ENCODE data around the gene CPNE1. TPM values are rescaled to one million over a fixed set of nuclear protein-coding genes. Genes with fewer than 3 reads are reported as not detected.

The CPNE1 gene
- total RNA-seq, 3 donors from 2014 or later (not counting 1 experiment from before 2014, with no cell fraction given), result 298 to 342 (median 334) TPM

- peaks cover 0 to 12% of the 10 kb centered on the region in 2 donors for H3K4me1 Mint-ChIP-seq
- TF ChIP-seq, protein P1, sequence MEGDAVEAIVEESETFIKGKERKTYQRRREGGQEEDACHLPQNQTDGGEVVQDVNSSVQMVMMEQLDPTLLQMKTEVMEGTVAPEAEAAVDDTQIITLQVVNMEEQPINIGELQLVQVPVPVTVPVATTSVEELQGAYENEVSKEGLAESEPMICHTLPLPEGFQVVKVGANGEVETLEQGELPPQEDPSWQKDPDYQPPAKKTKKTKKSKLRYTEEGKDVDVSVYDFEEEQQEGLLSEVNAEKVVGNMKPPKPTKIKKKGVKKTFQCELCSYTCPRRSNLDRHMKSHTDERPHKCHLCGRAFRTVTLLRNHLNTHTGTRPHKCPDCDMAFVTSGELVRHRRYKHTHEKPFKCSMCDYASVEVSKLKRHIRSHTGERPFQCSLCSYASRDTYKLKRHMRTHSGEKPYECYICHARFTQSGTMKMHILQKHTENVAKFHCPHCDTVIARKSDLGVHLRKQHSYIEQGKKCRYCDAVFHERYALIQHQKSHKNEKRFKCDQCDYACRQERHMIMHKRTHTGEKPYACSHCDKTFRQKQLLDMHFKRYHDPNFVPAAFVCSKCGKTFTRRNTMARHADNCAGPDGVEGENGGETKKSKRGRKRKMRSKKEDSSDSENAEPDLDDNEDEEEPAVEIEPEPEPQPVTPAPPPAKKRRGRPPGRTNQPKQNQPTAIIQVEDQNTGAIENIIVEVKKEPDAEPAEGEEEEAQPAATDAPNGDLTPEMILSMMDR (IDR thresholded peaks at IDR 0.05), result no peak
- Histone ChIP-seq H3K9me3 (ENCODE audit: control insufficient read depth, insufficient read depth, low read length) (no peaks in the 10 kb centered on the region), H3K4me1 (ENCODE audit: control insufficient read depth, insufficient read depth, low read length) (peaks cover 19% of the 10 kb centered on the region), H3K27me3 (ENCODE audit: control insufficient read depth, insufficient read depth, low read length) (peaks cover 20% of the 10 kb centered on the region), H3K4me3 (ENCODE audit: low read length) (no peak overlapping the region), H3K36me3 (ENCODE audit: control insufficient read depth, insufficient read depth, low read length) (no peaks in the 10 kb centered on the region), H3K27ac (ENCODE audit: low read length) (no peak overlapping the region)
- intact Hi-C loops (cut with micrococcal nuclease), result no loop called here
- peak overlapping the region; percentile 2 for H3K4me3 Mint-ChIP-seq
- no peaks in the 10 kb centered on the region for H3K36me3 Mint-ChIP-seq
- no peaks in the 10 kb centered on the region for H3K9me3 Mint-ChIP-seq
- H3K27me3 Mint-ChIP-seq (ENCODE audit: low read depth in 2 of 2), result peaks cover 24 to 37% of the 10 kb centered on the region in 2 donors
- WGBS (ENCODE audit: insufficient coverage), result 84% methylated on average over 7 of the region's 7 CpGs
- DNase-seq (no peak), ATAC-seq (no peak)
- H3K27ac Mint-ChIP-seq, result no peak overlapping the region
These were observed 66.2 kb downstream of the CPNE1 start for GRCh38 chr20:35598476-35598875.

- Histone ChIP-seq H3K4me3 (ENCODE audit: low read length) (no peak overlapping the region), H3K36me3 (ENCODE audit: control insufficient read depth, insufficient read depth, low read length) (no peaks in the 10 kb centered on the region), H3K27ac (ENCODE audit: low read length) (no peak overlapping the region), H3K9me3 (ENCODE audit: control insufficient read depth, insufficient read depth, low read length) (no peaks in the 10 kb centered on the region), H3K4me1 (ENCODE audit: control insufficient read depth, insufficient read depth, low read length) (peaks cover 18% of the 10 kb centered on the region), H3K27me3 (ENCODE audit: control insufficient read depth, insufficient read depth, low read length) (peaks cover 20% of the 10 kb centered on the region)
- peaks cover 0 to 12% of the 10 kb centered on the region in 2 donors for H3K4me1 Mint-ChIP-seq
- WGBS (ENCODE audit: insufficient coverage), result 100% methylated on average over 1 of the region's 2 CpGs
- peaks cover 24 to 31% of the 10 kb centered on the region in 2 donors for H3K27me3 Mint-ChIP-seq (ENCODE audit: low read depth in 2 of 2)
- intact Hi-C loops (cut with micrococcal nuclease), result no loop called here
- ATAC-seq (no peak), DNase-seq (no peak)
- no peak overlapping the region for H3K4me3 Mint-ChIP-seq
- TF ChIP-seq, protein P1 (IDR thresholded peaks at IDR 0.05), result no peak
- H3K9me3 Mint-ChIP-seq, result no peaks in the 10 kb centered on the region
- no peak overlapping the region for H3K27ac Mint-ChIP-seq
- no peaks in the 10 kb centered on the region for H3K36me3 Mint-ChIP-seq
These were observed 67.5 kb downstream of the CPNE1 start for GRCh38 chr20:35597186-35597585.

DNA sequence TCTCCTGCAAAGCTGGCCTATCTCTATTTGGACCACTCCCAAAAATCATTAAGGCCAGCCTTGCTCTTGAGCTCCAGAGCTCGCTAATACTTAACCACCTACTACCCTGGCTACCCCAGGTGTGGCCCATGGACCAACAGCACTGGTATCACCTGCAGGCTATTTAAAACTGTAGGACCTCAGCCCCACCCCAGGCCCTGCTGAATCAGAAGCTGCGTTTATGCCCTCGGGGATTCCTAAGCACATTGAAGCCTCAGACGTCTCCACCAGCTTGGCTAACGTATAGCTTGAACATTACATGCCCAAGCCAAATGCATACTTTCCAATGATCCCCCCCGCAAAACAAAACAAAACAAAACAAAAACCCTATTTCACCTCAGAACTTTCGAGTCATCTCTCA, 68.8 kb downstream of the CPNE1 start:
- Mint-ChIP-seq H3K36me3 (no peaks in the 10 kb centered on the region), H3K4me3 (no peak overlapping the region), H3K4me1 (peaks cover 0 to 5% of the 10 kb centered on the region in 2 donors), H3K9me3 (no peaks in the 10 kb centered on the region), H3K27me3 (ENCODE audit: low read depth in 2 of 2) (peaks cover 24 to 26% of the 10 kb centered on the region in 2 donors), H3K27ac (no peak overlapping the region)
- TF ChIP-seq, protein P1 (IDR thresholded peaks at IDR 0.05), result no peak
- H3K4me1 ChIP-seq (ENCODE audit: control insufficient read depth, insufficient read depth, low read length), result peaks cover 6% of the 10 kb centered on the region
- no peak for ATAC-seq
- DNase-seq, result no peak
- H3K4me3 ChIP-seq (ENCODE audit: low read length), result no peak overlapping the region
- WGBS (ENCODE audit: insufficient coverage), result 83% methylated on average over 7 of the region's 7 CpGs
- intact Hi-C loops (cut with micrococcal nuclease), result no loop called here
- H3K27me3 ChIP-seq (ENCODE audit: control insufficient read depth, insufficient read depth, low read length), result peaks cover 13% of the 10 kb centered on the region
- H3K9me3 ChIP-seq (ENCODE audit: control insufficient read depth, insufficient read depth, low read length), result no peaks in the 10 kb centered on the region
- no peak overlapping the region for H3K27ac ChIP-seq (ENCODE audit: low read length)
- no peaks in the 10 kb centered on the region for H3K36me3 ChIP-seq (ENCODE audit: control insufficient read depth, insufficient read depth, low read length)

DNA sequence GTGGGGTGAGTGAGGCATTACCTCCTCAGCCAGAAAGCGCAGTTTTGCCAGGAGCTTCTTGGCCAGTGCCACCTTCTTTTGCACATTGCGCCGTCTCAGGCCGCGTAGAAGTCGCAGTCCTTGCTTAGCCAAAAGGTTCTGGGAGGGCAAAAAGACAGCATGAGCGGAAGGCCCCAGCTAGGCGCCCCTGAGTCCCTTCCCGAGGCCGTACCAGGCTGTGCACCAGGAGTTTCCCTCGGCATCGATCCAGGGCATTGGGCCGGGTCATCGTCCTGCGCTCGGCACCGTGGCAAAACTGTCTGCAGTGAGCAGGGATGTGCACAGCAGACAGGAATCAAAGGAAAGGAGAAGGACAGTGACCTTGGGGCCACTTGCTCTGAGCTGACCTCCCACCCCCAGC, 69.2 kb downstream of the CPNE1 start:
- peaks cover 0 to under 1% of the 10 kb centered on the region in 2 donors for H3K4me1 Mint-ChIP-seq
- H3K4me3 Mint-ChIP-seq, result no peak overlapping the region
- H3K27me3 Mint-ChIP-seq (ENCODE audit: low read depth in 2 of 2), result peaks cover 23 to 24% of the 10 kb centered on the region in 2 donors
- no peaks in the 10 kb centered on the region for H3K9me3 Mint-ChIP-seq
- intact Hi-C loops (cut with micrococcal nuclease), result no loop called here
- no peak for ATAC-seq
- H3K27ac Mint-ChIP-seq, result no peak overlapping the region
- no peak overlapping the region for H3K4me3 ChIP-seq (ENCODE audit: low read length)
- H3K36me3 Mint-ChIP-seq, result no peaks in the 10 kb centered on the region
- 92% methylated on average over 17 of the region's 17 CpGs for WGBS (ENCODE audit: insufficient coverage)
- no peaks in the 10 kb centered on the region for H3K9me3 ChIP-seq (ENCODE audit: control insufficient read depth, insufficient read depth, low read length)
- H3K36me3 ChIP-seq (ENCODE audit: control insufficient read depth, insufficient read depth, low read length), result no peaks in the 10 kb centered on the region
- DNase-seq, result no peak
- no peak overlapping the region for H3K27ac ChIP-seq (ENCODE audit: low read length)
- TF ChIP-seq, protein P1 (IDR thresholded peaks at IDR 0.05), result no peak
- H3K27me3 ChIP-seq (ENCODE audit: control insufficient read depth, insufficient read depth, low read length), result peaks cover 8% of the 10 kb centered on the region
- H3K4me1 ChIP-seq (ENCODE audit: control insufficient read depth, insufficient read depth, low read length), result peaks cover 1% of the 10 kb centered on the region

Measured in natural killer cell (primary cell).